Calu3 (cell line): ENCODE data around the gene NRCAM. TPM values are rescaled to one million over a fixed set of nuclear protein-coding genes. Genes with fewer than 3 reads are reported as not detected.

Source experiments
- BruUV-seq: library from RNA; stranded (reverse); fragments of 400-500 nt; replicated peaks from 2 replicates; lab custom pipeline; 2021; lab: Mats Ljungman, UMichigan
- CTCF ChIA-PET: fragments of 300-600 bp; sonication (Branson Sonifier 250); formaldehyde crosslinking; loops from one replicate; lab custom pipeline; 2022; ENCODE audit warnings: antibody characterized with exemption; lab: Charles Lee
- DNase-seq: peaks from one replicate; pipeline ENCODE4 v3.0.0; 2022
- H3K27ac Mint-ChIP-seq: one replicate; pipeline ENCODE4 v1.8.0; 2022; ENCODE audit warnings: mixed read lengths; ENCODE audit not compliant: unreplicated experiment
- H3K27me3 Mint-ChIP-seq: one replicate; pipeline ENCODE4 v1.8.0; 2022; ENCODE audit warnings: mixed read lengths; ENCODE audit not compliant: unreplicated experiment
- H3K36me3 Mint-ChIP-seq: one replicate; pipeline ENCODE4 v1.8.0; 2022; ENCODE audit warnings: mild to moderate bottlenecking, moderate library complexity, mixed read lengths; ENCODE audit not compliant: insufficient read depth, unreplicated experiment
- H3K4me1 Mint-ChIP-seq: one replicate; pipeline ENCODE4 v1.8.0; 2022; ENCODE audit warnings: mild to moderate bottlenecking, low read depth, mixed read lengths; ENCODE audit not compliant: unreplicated experiment
- H3K4me3 Mint-ChIP-seq: one replicate; pipeline ENCODE4 v1.8.0; 2022; ENCODE audit warnings: mild to moderate bottlenecking, low read depth, moderate library complexity, mixed read lengths; ENCODE audit not compliant: unreplicated experiment
- H3K9me3 Mint-ChIP-seq: one replicate; pipeline ENCODE4 v1.8.0; 2022; ENCODE audit warnings: low read depth, mixed read lengths; ENCODE audit not compliant: unreplicated experiment
- intact Hi-C: fragments of 100-400 bp; cut with micrococcal nuclease; formaldehyde crosslinking; loops from one replicate; pipeline ENCODE4 v1.10.0; 2022; ENCODE audit not compliant: unreplicated experiment
- total RNA-seq: library from RNA; stranded (reverse); gene quantifications from 2 replicates; pipeline ENCODE4 v1.2.3, GENCODE V29; 2022
- TF ChIP-seq, protein P1 (sequence below): fragments of 200-600 bp; IDR thresholded peaks from one replicate; pipeline ENCODE4 v1.8.0; 2022; ENCODE audit warnings: antibody characterized with exemption; ENCODE audit not compliant: unreplicated experiment

NRCAM gene
- total RNA-seq, 1 experiment from 2014 or later = 15.0 TPM

- H3K4me3 Mint-ChIP-seq = no peak overlapping the region
- CTCF ChIA-PET = interaction anchor here (0.6 kb wide), 1 partner anchor 407 kb away, joined by 9 read pairs; no protein-coding TSS in a partner anchor
- TF ChIP-seq, protein P1, sequence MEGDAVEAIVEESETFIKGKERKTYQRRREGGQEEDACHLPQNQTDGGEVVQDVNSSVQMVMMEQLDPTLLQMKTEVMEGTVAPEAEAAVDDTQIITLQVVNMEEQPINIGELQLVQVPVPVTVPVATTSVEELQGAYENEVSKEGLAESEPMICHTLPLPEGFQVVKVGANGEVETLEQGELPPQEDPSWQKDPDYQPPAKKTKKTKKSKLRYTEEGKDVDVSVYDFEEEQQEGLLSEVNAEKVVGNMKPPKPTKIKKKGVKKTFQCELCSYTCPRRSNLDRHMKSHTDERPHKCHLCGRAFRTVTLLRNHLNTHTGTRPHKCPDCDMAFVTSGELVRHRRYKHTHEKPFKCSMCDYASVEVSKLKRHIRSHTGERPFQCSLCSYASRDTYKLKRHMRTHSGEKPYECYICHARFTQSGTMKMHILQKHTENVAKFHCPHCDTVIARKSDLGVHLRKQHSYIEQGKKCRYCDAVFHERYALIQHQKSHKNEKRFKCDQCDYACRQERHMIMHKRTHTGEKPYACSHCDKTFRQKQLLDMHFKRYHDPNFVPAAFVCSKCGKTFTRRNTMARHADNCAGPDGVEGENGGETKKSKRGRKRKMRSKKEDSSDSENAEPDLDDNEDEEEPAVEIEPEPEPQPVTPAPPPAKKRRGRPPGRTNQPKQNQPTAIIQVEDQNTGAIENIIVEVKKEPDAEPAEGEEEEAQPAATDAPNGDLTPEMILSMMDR = no peak
- no TSS peak for BruUV-seq
- H3K4me1 Mint-ChIP-seq = peaks cover 5% of the 10 kb centered on the region
- no peaks in the 10 kb centered on the region for H3K9me3 Mint-ChIP-seq
- H3K27me3 Mint-ChIP-seq = no peaks in the 10 kb centered on the region
- no peak overlapping the region for H3K27ac Mint-ChIP-seq
- H3K36me3 Mint-ChIP-seq = no peaks in the 10 kb centered on the region
- intact Hi-C loops = loop anchor here (5.0 kb wide), 1 partner anchor 193 kb away; no protein-coding TSS in a partner anchor
- DNase-seq = no peak
Measured at GRCh38 chr7:108144931-108145330, 311.3 kb downstream of the NRCAM start.

DNA sequence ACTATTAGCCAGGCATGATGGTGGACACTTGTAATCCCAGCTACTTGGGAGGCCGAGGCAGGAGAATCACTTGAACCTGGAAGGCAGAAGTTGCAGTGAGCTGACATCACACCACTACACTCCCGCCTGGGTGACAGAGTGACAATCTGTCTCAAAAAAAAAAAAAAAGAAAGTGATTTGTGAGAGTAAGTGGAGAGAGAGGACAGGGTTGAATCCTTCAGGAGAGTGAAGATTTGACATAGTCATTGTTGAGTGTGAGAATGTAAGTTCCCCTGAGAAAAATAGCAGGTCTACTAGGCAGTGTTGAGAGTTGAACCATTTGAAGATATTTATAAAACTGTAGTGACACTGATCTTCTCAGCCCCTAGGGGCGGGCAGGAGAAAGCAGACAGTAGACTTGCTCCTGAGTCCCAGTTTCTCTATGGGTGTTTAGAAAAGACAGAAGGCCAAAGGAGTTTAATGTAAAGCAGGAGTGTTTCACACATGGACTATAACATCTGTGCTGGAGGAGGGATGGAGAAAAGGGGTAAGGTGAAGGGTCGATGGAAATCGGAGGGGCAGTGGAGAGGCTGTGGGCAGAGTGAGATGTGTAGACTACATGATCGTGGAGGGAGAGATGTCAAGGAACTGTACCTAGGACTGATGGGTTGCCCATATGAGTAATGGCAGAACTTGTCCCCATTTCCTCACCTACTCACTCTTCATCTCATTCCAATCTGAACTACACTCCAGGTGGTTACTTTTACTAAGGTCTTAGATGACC, 312.4 kb downstream of the NRCAM start:
- intact Hi-C loops = no loop called here
- H3K36me3 Mint-ChIP-seq = no peaks in the 10 kb centered on the region
- no peaks in the 10 kb centered on the region for H3K27me3 Mint-ChIP-seq
- DNase-seq = no peak
- H3K9me3 Mint-ChIP-seq = no peaks in the 10 kb centered on the region
- H3K4me1 Mint-ChIP-seq = no peaks in the 10 kb centered on the region
- no TSS peak for BruUV-seq
- no peak overlapping the region for H3K4me3 Mint-ChIP-seq
- H3K27ac Mint-ChIP-seq = no peak overlapping the region
- TF ChIP-seq, protein P1 = no peak
- CTCF ChIA-PET = no interaction called here

DNA sequence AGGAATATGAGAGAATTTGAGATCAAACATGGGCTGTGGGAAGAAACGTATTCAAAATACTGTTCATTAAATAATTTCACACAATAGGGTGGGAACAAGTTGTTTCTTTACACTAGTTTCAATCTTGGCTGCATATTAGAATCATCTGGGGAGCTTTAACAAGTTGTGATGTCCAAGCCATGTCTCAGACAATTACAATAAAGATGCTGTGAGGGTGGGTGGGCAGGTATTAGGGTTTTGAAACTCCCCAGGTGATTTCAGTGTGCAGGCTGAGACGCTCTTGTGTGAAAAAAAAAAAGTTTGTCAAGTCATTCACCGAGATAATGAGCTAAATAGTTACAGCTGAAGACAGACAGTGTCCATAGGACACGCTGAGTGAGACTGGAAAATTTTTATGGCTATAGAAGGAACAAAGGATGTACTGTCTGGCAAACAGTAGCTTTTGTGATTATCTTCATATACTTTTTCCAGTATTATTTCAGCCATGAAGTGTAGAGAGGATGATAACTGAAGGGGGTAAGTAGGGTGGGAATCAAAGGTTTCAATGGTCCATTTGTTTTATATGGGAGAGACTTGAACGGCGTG, 313.5 kb downstream of the NRCAM start:
- no TSS peak for BruUV-seq
- Mint-ChIP-seq H3K27me3 (no peaks in the 10 kb centered on the region), H3K4me3 (no peak overlapping the region), H3K9me3 (no peaks in the 10 kb centered on the region), H3K36me3 (no peaks in the 10 kb centered on the region), H3K4me1 (no peaks in the 10 kb centered on the region), H3K27ac (no peak overlapping the region)
- intact Hi-C loops = no loop called here
- TF ChIP-seq, protein P1 = no peak
- no peak for DNase-seq
- CTCF ChIA-PET = no interaction called here

- DNase-seq = no peak
- no peaks in the 10 kb centered on the region for H3K27me3 Mint-ChIP-seq
- H3K4me1 Mint-ChIP-seq = no peaks in the 10 kb centered on the region
- no TSS peak for BruUV-seq
- H3K27ac Mint-ChIP-seq = no peak overlapping the region
- H3K4me3 Mint-ChIP-seq = no peak overlapping the region
- no peaks in the 10 kb centered on the region for H3K9me3 Mint-ChIP-seq
- no peaks in the 10 kb centered on the region for H3K36me3 Mint-ChIP-seq
- TF ChIP-seq, protein P1 = no peak
- CTCF ChIA-PET = no interaction called here
- intact Hi-C loops = no loop called here
Measured at GRCh38 chr7:108142180-108142579, 314.1 kb downstream of the NRCAM start.
